Measurements from ENCODE around the gene LRPAP1.

- TF ChIP-seq POLR2A (IDR thresholded peaks at IDR 0.05; ENCODE audit: borderline replicate concordance, extremely low read depth, insufficient read depth, insufficient read length) (no peak), SP1 (IDR thresholded peaks at IDR 0.05; ENCODE audit: low read depth) (no peak), CTCF (IDR thresholded peaks at IDR 0.05 in 2 of 3, conservative IDR thresholded peaks at IDR 0.05 in 1 of 3; ENCODE audit: borderline replicate concordance in 1 of 3, insufficient read depth in 1 of 3, low read depth in 2 of 3, low read length in 2 of 3) (no peak), POLR2AphosphoS5 (IDR thresholded peaks at IDR 0.05; ENCODE audit: low read depth, low read length) (no peak), EZH2phosphoT487 (IDR thresholded peaks at IDR 0.05; ENCODE audit: borderline replicate concordance) (no peak), YY1 (IDR thresholded peaks at IDR 0.05; ENCODE audit: extremely low read depth, insufficient replicate concordance, low read depth, low read length) (no peak), ZFX (IDR thresholded peaks at IDR 0.05) (no peak), CEBPB (IDR thresholded peaks at IDR 0.05; ENCODE audit: low read depth) (no peak), RAD21 (IDR thresholded peaks at IDR 0.05; ENCODE audit: low read depth) (no peak), FOSL1 (IDR thresholded peaks at IDR 0.05; ENCODE audit: low read depth) (no peak), MAX (IDR thresholded peaks at IDR 0.05) (no peak), CBX3 (IDR thresholded peaks at IDR 0.05; ENCODE audit: low read depth) (no peak)
Measured at GRCh38 chr4:3511187-3511586, 21.0 kb downstream of the LRPAP1 start.

All from HCT116 (cell line).